Smooth muscle cell (in vitro differentiated cells): Measurements from ENCODE around the gene MAP3K6. TPM values are rescaled to one million over a fixed set of nuclear protein-coding genes. Genes with fewer than 3 reads are reported as not detected.

ENCODE experiments used
- DNase-seq: peaks from one replicate; lab custom pipeline; 2025; ENCODE audit not compliant: unreplicated experiment; lab: John Stamatoyannopoulos, UW
- H2AFZ ChIP-seq: fragments of 200-600 bp; sonication (generic); 2 replicates; pipeline ENCODE4 v1.6.0; 2016; ENCODE audit warnings: antibody characterized with exemption, low read depth, mild to moderate bottlenecking
- H3F3A ChIP-seq: fragments of 200-600 bp; sonication (generic); 2 replicates; pipeline ENCODE4 v1.6.0; 2017; ENCODE audit warnings: antibody characterized with exemption, low read depth
- H3K27ac ChIP-seq: fragments of 200-600 bp; sonication (generic); 2 replicates; pipeline ENCODE4 v1.5.1; 2016; ENCODE audit warnings: low read depth, mild to moderate bottlenecking
- H3K27me3 ChIP-seq: fragments of 200-600 bp; sonication (generic); 2 replicates; pipeline ENCODE4 v1.6.1; 2016; ENCODE audit warnings: low read depth, mild to moderate bottlenecking
- H3K36me3 ChIP-seq: fragments of 200-600 bp; sonication (generic); 2 replicates; pipeline ENCODE4 v1.5.1; 2016; ENCODE audit warnings: low read depth
- H3K4me1 ChIP-seq: fragments of 200-600 bp; sonication (generic); 2 replicates; pipeline ENCODE4 v1.5.1; 2016; ENCODE audit warnings: low read depth
- H3K4me2 ChIP-seq: fragments of 200-600 bp; sonication (generic); 2 replicates; pipeline ENCODE4 v1.6.0; 2016; ENCODE audit warnings: mild to moderate bottlenecking
- H3K4me3 ChIP-seq: fragments of 200-600 bp; sonication (generic); 2 replicates; pipeline ENCODE4 v1.5.1; 2016; ENCODE audit warnings: mild to moderate bottlenecking
- H3K79me2 ChIP-seq: fragments of 200-600 bp; sonication (generic); 2 replicates; pipeline ENCODE4 v1.6.0; 2016; ENCODE audit warnings: low read depth, mild to moderate bottlenecking
- H3K9ac ChIP-seq: fragments of 200-600 bp; sonication (generic); 2 replicates; pipeline ENCODE4 v1.6.0; 2016; ENCODE audit warnings: low read depth
- H3K9me3 ChIP-seq: fragments of 200-600 bp; sonication (generic); replicated peaks from 2 replicates; pipeline ENCODE4 v1.5.1; 2016; ENCODE audit warnings: low read depth
- H4K20me1 ChIP-seq: fragments of 200-600 bp; sonication (generic); 2 replicates; pipeline ENCODE4 v1.6.0; 2016; ENCODE audit warnings: low read depth
- WGBS: methylation state at CpG from one replicate; pipeline ENCODE4 v1.1.7; 2016; ENCODE audit warnings: low lambda C conversion rate; 5-methylcytosine and 5-hydroxymethylcytosine counted together
- polyA plus RNA-seq: library from polyadenylated mRNA; unstranded; fragments of >200 nt; fragmentation: Nextera tagmentation; extraction: Ambion mirVana; gene quantifications from 2 replicates; pipeline ENCODE4 v1.2.1, GENCODE V29; 2016
- total RNA-seq: library from RNA; depleted of rRNA; stranded (reverse); fragments of >200 nt; gene quantifications from 2 replicates; pipeline ENCODE4 v1.2.3, GENCODE V29; 2014
- TF ChIP-seq, protein P1 (sequence below): fragments of 200-600 bp; sonication (generic); IDR thresholded peaks from 2 replicates; pipeline ENCODE4 v1.5.1; 2017; ENCODE audit warnings: borderline replicate concordance, mild to moderate bottlenecking, antibody characterized with exemption; ENCODE audit not compliant: insufficient read depth, poor library complexity, severe bottlenecking

MAP3K6 gene
- total and polyA plus RNA-seq, 2 experiments from 2014 or later = 14.1 to 29.0 TPM

DNA sequence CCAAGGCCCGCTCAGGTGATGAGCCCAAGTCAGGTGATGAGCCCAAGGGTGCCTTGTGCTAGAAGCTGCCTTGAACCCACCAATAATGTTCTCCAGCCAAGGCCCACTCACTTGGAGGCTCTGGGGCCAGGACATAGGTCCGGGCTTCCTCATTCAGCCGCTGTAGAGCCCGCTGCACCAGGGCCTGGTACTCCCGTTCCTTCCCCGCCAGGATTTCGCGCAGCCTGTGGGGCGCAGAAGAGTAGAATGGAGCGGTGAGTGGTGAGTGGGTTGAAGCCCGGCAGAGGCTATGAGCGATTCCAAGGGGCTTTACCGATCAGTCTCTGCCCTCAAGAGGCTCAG, 10.5 kb downstream of the MAP3K6 start:
- no peaks in the 10 kb centered on the region for H3K36me3 ChIP-seq
- H3K27me3 ChIP-seq = no peaks in the 10 kb centered on the region
- WGBS = 93% methylated on average over 13 of the region's 13 CpGs
- H3F3A ChIP-seq = no peaks in the 10 kb centered on the region
- H2AFZ ChIP-seq = no peak overlapping the region
- no peaks in the 10 kb centered on the region for H3K9me3 ChIP-seq
- H4K20me1 ChIP-seq = no peaks in the 10 kb centered on the region
- no peaks in the 10 kb centered on the region for H3K79me2 ChIP-seq
- peaks cover 9% of the 10 kb centered on the region for H3K4me1 ChIP-seq
- no peak overlapping the region for H3K27ac ChIP-seq
- H3K4me2 ChIP-seq = no peak overlapping the region
- no peak for DNase-seq
- H3K4me3 ChIP-seq = no peak overlapping the region
- no peak overlapping the region for H3K9ac ChIP-seq
- TF ChIP-seq, protein P1, sequence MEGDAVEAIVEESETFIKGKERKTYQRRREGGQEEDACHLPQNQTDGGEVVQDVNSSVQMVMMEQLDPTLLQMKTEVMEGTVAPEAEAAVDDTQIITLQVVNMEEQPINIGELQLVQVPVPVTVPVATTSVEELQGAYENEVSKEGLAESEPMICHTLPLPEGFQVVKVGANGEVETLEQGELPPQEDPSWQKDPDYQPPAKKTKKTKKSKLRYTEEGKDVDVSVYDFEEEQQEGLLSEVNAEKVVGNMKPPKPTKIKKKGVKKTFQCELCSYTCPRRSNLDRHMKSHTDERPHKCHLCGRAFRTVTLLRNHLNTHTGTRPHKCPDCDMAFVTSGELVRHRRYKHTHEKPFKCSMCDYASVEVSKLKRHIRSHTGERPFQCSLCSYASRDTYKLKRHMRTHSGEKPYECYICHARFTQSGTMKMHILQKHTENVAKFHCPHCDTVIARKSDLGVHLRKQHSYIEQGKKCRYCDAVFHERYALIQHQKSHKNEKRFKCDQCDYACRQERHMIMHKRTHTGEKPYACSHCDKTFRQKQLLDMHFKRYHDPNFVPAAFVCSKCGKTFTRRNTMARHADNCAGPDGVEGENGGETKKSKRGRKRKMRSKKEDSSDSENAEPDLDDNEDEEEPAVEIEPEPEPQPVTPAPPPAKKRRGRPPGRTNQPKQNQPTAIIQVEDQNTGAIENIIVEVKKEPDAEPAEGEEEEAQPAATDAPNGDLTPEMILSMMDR = no peak

DNA sequence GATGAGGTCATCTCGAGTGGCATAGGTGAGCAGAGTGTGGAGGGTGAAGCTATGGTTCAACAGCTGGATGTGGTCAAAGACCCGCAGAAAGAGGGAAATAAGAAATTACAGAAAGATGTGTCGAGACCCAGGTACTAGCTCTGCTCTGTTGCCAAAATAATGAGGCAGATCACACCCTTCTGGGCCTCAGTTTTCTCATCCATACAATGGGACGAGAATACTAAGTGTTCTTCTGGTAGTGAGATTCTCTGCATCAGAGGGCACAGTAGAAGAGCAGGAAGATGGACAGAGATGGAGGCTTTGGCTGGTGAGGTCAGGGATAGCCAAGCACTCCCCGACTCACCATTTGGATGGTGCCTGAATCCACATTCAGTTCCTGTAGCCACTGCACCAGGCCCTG, 11.1 kb downstream of the MAP3K6 start:
- no peaks in the 10 kb centered on the region for H4K20me1 ChIP-seq
- H3K79me2 ChIP-seq = no peaks in the 10 kb centered on the region
- no peak overlapping the region for H3K9ac ChIP-seq
- no peak overlapping the region for H3K27ac ChIP-seq
- TF ChIP-seq, protein P1 = no peak
- H3F3A ChIP-seq = no peaks in the 10 kb centered on the region
- H3K4me2 ChIP-seq = no peak overlapping the region
- peaks cover 6% of the 10 kb centered on the region for H3K4me1 ChIP-seq
- no peaks in the 10 kb centered on the region for H3K27me3 ChIP-seq
- H3K36me3 ChIP-seq = no peaks in the 10 kb centered on the region
- H3K4me3 ChIP-seq = no peak overlapping the region
- no peak overlapping the region for H2AFZ ChIP-seq
- no peaks in the 10 kb centered on the region for H3K9me3 ChIP-seq
- 92% methylated on average over 5 of the region's 5 CpGs for WGBS
- DNase-seq = no peak

DNA sequence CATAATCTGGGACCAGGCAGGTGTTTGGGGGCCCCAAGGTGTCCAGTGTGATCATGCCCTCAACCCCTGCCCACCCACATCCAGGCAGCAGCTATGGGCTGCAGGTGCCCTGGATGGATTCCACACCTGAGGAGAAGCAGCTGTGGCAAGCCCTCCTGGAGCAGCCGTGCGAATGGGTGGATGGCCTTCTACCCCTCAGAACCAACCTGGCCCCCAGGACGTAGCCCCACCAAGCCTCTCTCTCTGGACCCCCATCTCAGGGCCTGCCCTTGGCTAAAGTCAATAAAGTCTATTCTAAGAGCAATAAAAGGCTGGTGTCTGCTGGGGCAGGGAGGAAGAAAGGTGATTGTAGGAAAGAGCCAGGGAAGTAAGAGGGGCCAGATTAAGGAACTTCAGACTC, 13.1 kb downstream of the MAP3K6 start:
- Histone ChIP-seq H3K27me3 (no peaks in the 10 kb centered on the region), H3K4me3 (no peak overlapping the region), H3K36me3 (no peaks in the 10 kb centered on the region), H3K27ac (no peak overlapping the region), H2AFZ (no peak overlapping the region), H3K4me1 (peaks cover 6% of the 10 kb centered on the region), H3K4me2 (no peak overlapping the region), H3K9me3 (no peaks in the 10 kb centered on the region), H4K20me1 (no peaks in the 10 kb centered on the region), H3K79me2 (no peaks in the 10 kb centered on the region), H3K9ac (no peak overlapping the region), H3F3A (no peaks in the 10 kb centered on the region)
- DNase-seq = no peak
- TF ChIP-seq, protein P1 = no peak
- WGBS = 96% methylated on average over 3 of the region's 3 CpGs

DNA sequence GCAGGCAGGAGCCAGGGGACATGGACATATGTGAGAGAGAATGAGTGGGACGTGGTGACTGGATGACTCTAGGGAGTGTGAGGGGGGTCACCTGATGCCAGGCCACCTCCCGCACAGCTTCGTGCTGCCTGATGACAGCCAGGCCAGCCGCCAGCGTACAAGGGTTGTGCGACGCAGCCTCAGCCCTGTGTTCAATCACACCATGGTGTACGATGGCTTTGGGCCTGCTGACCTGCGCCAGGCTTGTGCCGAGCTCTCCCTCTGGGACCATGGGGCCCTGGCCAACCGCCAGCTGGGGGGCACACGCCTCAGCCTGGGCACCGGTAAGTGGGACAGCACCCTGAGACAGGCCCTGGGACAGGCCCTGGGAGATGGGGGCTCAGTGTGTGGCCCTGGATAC, 13.6 kb downstream of the MAP3K6 start:
- Histone ChIP-seq H3K79me2 (no peaks in the 10 kb centered on the region), H3F3A (no peaks in the 10 kb centered on the region), H3K9me3 (no peaks in the 10 kb centered on the region), H3K4me2 (no peak overlapping the region), H2AFZ (no peak overlapping the region), H3K4me3 (no peak overlapping the region), H4K20me1 (no peaks in the 10 kb centered on the region), H3K9ac (no peak overlapping the region), H3K4me1 (peaks cover 7% of the 10 kb centered on the region), H3K27ac (no peak overlapping the region), H3K36me3 (no peaks in the 10 kb centered on the region), H3K27me3 (no peaks in the 10 kb centered on the region)
- TF ChIP-seq, protein P1 = no peak
- no peak for DNase-seq
- WGBS = 96% methylated on average over 13 of the region's 13 CpGs
